Right forelimb (tissue), 1 donor: Measurements from ENCODE around the gene SPINK8.

Source experiments
- DNase-seq: peaks from one replicate; pipeline ENCODE4 v3.0.0-alpha.2; 2018

SPINK8 gene

GRCh38 chr3:48320996-48321395 is 12.5 kb downstream of the SPINK8 start:
- no peak for DNase-seq

- DNase-seq, result no peak
These were observed 14.6 kb downstream of the SPINK8 start for GRCh38 chr3:48318713-48319468.

DNA sequence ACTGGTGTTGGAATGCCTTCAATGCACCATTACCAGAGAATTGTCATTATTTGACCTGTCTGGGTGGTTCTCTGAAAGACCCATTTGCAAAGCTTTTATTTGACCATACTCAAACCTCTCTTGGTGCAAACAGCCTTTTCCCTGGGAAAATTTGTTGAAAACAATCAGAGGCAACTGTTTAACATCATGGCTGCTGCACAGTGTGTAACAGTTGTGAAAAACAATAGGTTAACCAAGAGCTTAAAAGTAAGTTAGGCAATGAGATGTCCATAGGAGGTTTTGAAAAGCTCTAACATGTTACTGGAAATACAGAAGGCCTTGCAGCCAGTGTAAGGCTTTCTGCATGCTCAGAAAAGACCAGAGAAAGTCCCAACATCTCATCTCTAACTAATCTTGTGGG is 18.9 kb downstream of the SPINK8 start:
- DNase-seq, result no peak

GRCh38 chr3:48306860-48307530 is 26.5 kb downstream of the SPINK8 start:
- DNase-seq, result no peak

DNA sequence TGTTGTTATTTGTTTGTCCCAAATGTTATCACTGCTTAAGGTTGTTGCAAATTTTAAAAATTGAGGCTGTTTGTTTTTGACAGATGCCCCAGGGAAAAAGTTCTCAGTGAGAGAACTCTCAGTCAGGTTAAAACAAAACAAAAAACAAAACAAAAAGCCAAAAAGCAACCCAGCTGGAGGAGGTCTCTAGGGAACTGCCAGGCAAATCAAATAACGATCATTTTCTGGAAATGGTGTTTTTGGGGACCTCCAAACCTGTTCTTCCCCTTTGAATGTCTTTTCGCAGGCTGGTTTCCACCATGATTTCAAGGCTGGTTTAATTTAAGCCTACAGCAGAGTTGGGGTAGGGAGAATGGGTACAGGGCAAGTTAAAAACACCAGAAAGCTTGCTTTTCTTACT is 27.2 kb downstream of the SPINK8 start:
- DNase-seq, result no peak

DNA sequence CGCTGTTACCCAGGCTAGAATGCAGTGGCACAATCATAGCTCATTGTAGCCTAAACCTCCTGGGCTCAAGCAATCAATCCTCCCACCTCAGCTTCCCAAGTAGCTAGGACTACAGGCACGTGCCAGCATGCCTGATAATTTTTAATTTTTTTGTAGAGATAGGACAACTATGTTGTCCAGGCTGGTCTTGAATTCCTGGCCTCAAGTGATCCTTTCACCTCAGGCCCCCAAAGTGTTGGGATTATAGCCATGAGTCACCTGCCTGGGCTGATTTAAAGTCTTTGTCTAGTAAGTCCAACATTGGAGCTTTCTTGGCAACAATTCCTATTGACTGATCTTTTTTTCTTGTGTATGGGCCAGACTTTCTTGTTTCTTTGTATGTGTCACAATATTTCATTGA is 28.1 kb downstream of the SPINK8 start:
- no peak for DNase-seq

DNA sequence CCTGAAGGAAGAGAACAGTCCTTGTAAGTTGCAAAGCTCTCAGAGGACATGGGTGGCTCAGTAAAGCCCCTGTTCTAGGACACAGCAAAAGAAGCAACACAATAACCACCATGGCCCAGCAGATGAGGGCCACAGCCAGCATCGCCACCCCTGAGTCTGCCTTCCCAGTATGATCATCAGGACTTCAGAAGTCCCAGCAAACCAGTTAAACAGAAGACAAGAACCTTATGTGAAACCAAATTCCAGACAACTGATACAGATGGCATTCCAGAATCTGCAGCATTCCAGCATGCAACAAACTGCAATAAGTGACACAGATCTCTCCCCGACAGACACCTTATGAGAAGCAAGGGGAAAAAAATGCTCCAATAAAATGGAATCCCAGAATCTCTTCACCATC is 30.4 kb downstream of the SPINK8 start:
- DNase-seq, result no peak

DNA sequence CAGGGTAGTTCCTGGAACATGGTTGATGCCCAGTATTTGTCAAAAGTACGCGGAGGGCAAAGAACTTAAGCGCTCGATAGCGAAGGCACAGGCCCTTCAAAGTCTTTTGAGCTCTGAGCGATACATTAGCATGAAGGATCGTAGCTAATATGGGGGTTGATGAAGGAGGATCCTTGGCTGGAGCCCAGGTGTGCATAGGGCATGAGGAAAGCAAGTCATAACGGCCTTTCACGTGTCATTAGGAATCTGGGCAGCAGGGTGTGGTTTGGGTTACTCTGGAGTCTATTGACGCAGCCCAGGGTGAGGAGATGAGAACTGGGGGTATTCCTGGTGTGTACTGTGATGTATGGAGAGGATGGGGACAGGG is 31.7 kb downstream of the SPINK8 start:
- no peak for DNase-seq

DNA sequence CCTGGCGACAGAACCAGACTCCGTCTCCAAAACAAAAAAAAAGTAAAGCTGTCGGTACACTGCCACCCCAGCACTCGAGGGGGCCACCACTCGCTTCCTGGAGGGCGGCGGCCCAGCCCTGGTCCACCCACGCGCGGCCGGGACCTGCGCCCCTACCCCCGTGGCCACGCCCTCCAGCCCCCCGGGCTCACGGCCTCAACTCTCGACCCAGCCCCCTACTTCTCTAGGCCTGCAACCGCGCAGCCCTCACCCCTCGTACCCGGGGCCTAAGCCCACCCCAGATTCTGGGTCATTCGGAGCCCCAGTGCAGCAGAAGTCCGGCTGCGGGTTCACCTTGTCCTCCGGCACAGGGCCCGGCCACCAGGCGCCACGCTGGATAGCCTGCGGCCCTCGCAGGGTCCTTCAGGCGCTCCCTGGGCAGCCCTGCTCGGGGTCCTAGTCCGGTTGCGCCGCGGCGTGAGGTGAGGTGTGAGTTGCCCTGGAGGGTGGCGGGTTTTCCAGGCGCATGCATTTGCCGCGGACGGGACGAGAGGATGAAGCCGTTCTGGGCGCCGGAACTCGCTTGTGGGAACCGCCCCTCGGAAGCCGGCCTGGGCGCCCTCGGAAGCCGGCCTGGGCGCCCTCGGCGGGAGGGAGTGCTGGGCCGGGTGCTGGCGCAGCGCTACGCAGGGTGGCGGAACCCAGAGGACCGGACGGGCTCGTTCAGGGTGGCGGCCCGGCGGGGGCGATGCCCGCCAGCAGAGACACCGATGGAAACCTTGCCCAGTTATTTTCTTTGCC is 32.3 kb downstream of the SPINK8 start, which contains the start of gene NME6:
TSS of gene NME6 (minus strand) at position 348 of the 780 bp plus-strand sequence.
- DNase-seq, result peak; percentile 95

GRCh38 chr3:48299746-48300712 is 33.4 kb downstream of the SPINK8 start:
- no peak for DNase-seq

GRCh38 chr3:48297111-48297810 is 36.2 kb downstream of the SPINK8 start:
- no peak for DNase-seq

- DNase-seq, result no peak
These were observed 36.8 kb downstream of the SPINK8 start for GRCh38 chr3:48296699-48297098.

DNA sequence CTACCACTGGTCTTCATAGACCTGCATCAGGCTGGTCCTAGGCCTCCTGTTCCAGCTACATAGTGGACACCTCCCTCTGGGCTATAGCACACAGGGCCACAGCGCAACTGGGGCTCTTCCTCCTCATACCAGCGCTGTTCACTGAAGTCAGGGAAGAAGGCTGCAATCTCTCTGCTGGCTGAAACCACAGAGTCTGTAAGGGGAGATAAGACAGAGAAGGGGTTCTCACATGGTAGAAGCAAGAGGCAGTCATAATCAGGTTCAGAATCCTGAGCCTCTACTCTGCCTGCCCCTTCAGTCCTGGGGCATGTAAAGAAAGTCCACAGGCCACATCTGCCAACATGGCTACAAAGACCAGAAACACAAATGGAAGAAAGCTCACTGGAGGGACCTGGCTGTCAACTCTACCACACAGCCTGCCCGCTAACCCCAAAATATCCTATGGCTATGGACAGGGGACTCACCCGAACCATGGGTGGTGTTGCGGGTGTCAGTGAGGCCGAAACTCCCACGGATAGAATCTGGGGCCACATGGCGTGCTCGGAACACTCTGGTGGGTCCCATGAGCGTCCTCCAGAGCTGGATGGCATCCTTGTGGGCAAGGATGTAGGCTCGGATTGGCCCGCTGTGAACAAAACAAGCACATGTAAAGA is 38.7 kb downstream of the SPINK8 start:
- no peak for DNase-seq

DNA sequence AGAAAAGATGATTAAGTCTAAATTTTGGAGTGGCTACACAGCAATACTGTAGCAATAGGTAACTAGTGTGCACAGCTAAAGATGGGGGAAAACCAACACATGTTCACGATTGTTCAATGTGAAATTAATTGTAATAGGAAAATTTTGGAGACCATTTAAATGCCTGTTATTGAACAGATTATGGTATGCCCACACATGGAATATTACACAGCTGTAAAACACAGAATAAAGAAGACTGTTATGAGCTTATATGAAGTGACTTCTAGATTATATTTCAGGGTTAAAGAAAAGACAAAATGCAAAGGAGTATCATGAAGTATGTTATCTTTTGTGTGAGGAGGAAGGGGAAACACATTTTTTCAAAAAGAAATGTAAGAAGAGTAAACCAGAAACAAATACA is 43.8 kb downstream of the SPINK8 start:
- no peak for DNase-seq

DNA sequence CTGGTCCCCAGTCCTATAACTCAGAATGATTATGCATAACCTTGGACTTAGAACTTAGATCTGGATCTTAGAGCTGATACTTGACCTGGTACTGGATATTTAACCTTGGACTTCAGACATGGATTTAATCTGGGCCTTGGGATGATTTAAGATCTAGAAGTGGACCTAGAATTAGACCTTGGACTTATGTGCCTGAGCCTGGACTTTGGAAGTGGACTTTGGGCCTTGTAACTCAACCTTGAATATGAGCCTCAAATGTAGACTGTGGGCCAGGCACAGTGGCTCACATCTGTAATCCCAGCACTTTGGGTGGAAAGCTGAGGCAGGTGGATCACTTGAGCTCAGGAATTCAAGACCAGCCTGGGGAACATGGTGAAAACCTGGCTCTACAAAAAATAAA is 46.4 kb downstream of the SPINK8 start:
- DNase-seq, result no peak

- no peak for DNase-seq
These were observed 47.2 kb downstream of the SPINK8 start for GRCh38 chr3:48286308-48286707.

GRCh38 chr3:48285675-48286074 is 47.8 kb downstream of the SPINK8 start:
- no peak for DNase-seq

DNA sequence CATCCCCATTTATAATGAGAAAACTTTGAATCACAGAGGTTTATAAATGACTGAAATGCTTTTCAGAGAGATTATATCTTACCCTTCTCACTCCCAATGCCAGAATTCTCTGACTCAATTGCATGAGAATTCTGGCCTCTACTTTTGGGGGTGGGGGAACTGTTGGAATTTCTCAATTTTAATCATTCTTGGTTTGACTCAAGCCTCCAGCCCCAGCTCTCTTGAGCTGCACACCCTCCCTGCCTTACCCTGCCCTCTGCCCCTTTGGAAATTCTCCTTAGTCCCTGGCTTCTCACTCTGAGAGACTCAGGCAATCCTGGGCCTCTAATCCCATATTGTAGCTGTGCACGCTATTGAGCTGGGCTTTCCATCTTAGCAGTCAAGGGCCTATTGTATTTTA is 48.3 kb downstream of the SPINK8 start:
- DNase-seq, result no peak

DNA sequence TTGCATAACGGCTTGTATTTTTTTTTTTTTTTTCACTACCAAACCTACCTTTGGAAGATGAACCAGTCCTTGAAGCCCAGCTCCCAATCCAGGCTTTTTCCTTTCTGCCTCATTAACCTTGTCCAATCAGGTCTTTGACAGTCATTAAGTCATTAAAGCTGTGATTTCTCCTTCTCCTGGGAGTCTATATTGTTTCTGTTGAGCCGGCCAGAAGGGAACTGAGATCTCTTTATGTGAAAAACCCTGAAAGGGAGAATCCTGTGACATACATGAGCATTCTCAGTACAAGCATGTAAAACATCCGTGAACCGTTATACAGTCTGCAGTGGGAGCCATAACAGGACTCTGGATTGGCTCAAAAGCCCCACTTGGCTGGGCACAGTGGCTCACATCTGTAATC is 52.6 kb downstream of the SPINK8 start:
- DNase-seq, result no peak

DNA sequence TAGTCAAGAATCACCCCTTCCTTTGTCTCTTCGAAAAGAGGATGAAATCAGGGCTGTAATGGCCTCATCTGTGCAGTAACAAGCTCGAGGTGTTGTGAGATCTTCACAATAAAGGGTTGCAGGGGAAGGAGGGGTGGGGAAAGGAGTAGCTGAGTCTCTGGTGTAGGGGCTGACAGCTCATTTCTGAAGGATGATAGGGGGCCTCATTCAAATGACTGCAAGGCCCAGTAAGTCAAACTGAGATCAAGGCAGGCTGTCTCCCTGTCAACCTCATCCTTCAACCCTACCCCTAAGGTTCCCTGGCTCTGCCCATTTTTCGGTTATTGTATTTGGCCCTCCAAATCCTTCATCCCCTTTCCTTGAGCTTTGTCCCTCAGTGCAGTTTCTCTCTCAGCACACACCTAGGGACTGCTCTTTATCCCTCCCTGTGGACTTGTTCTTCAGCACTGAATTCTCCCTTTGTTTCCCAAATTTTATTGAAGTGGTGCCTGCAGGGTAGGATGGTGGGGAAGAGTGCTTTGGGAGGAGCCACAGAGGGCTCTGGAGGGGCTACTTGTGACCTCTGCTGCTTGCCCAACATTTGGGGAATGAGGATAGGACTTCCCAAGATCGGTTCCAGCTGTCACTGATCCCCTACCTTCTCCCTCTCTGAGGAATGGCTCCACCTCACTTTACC is 54.4 kb downstream of the SPINK8 start:
- DNase-seq, result no peak
